Astrocyte of the spinal cord (primary cell): ENCODE results near the gene ERC2.

Experiments used
- DNase-seq: peaks from one replicate; pipeline ENCODE4 v3.0.0; 2011; ENCODE audit warnings: low read depth, low spot score
- H3K4me3 ChIP-seq: 2 replicates; pipeline ENCODE4 v1.5.1; 2011; ENCODE audit warnings: low read depth, mild to moderate bottlenecking, low read length, moderate library complexity
- in situ Hi-C: cut with HindIII; loops from 2 replicates; pipeline ENCODE4 v1.10.0; 2017; ENCODE audit warnings: low sequenced_read_pairs
- TF ChIP-seq, protein P1 (sequence below): IDR thresholded peaks from 2 replicates; pipeline ENCODE4 v1.5.1; 2012; ENCODE audit warnings: low read depth, mild to moderate bottlenecking, low read length, inconsistent platforms

The ERC2 gene

DNA sequence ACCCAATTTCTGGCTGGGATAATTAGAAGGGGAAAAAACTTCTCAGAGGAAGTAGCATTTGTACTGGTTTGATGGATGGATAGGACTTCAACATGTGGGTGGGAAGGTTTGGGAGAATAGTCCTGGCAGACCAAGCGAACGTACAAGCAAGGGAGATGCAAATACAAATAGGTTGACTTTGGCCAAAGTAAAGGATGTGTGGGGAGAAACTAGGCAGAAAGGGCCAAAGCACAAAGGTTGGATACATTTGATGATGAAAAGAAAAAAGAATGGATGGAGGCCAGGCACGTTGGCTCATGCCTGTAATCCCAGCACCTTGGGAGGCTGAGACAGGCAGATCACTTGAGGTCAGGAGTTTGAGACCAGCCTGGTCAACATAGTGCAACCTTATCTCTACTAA, 63.4 kb downstream of the ERC2 start:
- H3K4me3 ChIP-seq = no peak overlapping the region
- no peak for DNase-seq
- TF ChIP-seq, protein P1, sequence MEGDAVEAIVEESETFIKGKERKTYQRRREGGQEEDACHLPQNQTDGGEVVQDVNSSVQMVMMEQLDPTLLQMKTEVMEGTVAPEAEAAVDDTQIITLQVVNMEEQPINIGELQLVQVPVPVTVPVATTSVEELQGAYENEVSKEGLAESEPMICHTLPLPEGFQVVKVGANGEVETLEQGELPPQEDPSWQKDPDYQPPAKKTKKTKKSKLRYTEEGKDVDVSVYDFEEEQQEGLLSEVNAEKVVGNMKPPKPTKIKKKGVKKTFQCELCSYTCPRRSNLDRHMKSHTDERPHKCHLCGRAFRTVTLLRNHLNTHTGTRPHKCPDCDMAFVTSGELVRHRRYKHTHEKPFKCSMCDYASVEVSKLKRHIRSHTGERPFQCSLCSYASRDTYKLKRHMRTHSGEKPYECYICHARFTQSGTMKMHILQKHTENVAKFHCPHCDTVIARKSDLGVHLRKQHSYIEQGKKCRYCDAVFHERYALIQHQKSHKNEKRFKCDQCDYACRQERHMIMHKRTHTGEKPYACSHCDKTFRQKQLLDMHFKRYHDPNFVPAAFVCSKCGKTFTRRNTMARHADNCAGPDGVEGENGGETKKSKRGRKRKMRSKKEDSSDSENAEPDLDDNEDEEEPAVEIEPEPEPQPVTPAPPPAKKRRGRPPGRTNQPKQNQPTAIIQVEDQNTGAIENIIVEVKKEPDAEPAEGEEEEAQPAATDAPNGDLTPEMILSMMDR = no peak
- in situ Hi-C loops = no loop called here

DNA sequence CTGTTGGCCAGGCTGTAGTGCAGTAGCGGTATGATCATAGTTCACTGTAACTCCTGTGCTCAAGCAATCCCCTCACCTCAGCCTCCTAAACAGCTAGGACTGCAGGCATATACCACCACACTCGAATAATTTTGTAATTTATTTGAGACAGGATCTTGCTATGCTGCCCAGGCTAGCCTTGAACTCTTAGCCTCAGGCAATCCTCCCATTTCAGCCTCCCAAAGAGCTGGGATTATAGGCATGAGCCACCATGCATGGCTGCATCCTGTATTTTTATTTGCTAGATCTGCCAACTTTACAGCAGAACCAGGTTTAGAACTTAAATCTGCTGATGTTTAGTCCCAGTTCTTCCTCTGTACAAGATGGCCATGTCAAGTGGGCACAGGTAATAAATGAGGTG, 69.6 kb downstream of the ERC2 start:
- H3K4me3 ChIP-seq = no peak overlapping the region
- in situ Hi-C loops = no loop called here
- TF ChIP-seq, protein P1 = no peak
- DNase-seq = no peak

DNA sequence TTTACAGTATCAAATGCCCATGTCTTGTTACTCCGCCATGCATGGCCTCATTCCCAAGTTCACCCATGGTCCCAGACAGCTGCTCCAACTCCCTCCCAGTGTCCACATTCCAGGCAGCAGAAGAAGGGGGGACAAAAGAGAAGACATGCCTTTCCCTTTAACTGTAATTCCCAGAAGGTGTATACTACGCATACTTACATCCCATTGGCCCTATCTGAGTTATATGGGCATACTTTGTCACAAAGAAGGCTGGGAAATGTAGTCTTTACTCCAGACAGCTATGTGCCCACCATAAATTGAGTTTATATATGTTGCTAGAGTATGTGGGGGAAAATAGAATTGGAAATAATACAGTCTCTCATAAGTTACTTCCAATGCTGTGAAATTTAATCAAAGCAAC, 70.5 kb downstream of the ERC2 start:
- in situ Hi-C loops = no loop called here
- DNase-seq = no peak
- H3K4me3 ChIP-seq = no peak overlapping the region
- TF ChIP-seq, protein P1 = no peak

DNA sequence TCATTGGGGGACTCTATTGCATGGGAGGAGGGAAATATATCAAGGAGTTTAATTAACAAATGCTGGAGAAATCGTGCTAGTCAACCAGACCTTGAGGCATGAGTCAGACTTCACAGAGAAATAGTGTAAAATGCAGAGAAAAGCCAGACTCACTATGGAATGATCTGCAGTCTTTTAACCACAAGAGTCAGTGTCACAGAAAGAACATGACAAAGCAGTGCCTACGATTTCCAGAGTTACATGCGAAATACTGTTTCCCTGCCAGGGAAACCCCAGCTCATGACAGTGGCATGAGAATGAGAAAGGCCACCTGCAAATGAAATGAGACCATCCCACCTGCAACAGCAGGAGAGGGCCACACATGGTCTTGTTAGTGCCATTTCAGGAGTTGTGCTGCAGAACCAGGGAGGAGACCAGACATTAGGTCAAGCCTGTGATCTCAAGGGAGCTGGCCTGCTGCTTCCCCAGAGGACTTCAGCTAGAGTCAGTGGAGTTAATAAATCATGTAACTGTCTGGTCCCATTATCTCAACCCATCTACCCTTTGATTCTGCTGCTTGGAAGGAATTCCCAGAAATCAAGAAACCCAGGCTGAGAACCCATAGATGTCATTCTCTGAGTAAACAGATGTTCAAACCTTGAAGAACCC, 79.0 kb downstream of the ERC2 start:
- TF ChIP-seq, protein P1 = no peak
- no peak overlapping the region for H3K4me3 ChIP-seq
- in situ Hi-C loops = no loop called here
- no peak for DNase-seq

DNA sequence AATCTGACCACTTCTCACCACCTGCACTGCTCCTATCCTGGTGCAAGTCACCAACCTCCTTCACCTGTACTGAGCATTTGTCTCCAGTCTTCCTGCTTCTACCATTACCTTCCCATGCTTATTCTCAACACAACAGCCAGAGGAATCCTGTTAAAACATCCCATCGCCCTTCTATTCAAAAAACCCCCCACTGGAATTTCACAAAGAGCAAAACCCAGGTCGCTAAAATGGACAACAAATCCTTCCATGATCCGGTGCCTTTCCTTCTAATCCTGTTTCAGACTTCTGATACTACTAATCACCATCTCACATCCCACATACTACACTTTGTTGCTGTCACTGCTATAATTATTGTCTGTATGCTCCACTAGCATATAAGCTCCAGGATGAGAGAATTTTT, 85.2 kb downstream of the ERC2 start:
- TF ChIP-seq, protein P1 = no peak
- in situ Hi-C loops = no loop called here
- DNase-seq = no peak
- H3K4me3 ChIP-seq = no peak overlapping the region

DNA sequence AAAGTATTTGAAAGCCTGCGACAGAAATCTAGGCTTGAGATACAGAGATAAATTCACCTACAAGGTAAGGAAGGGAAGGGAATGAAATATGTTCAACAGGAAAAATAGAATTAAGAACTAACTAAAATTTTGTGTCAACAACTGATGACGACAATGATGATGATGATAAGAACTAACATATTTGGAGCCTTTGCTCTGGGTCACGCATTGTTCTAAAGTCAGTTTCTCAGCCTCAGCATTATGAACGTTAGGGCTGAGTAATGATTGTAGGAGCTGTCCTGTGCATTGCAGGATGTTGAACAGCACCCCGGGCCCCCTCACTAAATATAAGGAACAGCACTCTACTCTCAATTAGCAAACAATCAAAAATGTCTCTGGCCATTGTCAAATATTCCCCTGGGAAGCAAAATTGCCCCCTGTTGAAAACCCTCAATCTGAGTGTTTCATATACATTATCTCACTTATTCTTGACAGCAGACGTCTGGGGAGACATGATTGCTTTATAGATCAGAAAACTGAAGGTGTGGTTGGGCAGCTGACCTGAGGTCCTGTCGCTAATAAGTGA, 88.5 kb downstream of the ERC2 start:
- H3K4me3 ChIP-seq = no peak overlapping the region
- TF ChIP-seq, protein P1 = no peak
- in situ Hi-C loops = no loop called here
- no peak for DNase-seq
